NCI-H2227 (cell line): ENCODE measurements around the gene EFNA5.

Experiments
- DNase-seq: peaks from one replicate; lab custom pipeline; 2025; ENCODE audit not compliant: unreplicated experiment; lab: John Stamatoyannopoulos, UW

Gene EFNA5

DNA sequence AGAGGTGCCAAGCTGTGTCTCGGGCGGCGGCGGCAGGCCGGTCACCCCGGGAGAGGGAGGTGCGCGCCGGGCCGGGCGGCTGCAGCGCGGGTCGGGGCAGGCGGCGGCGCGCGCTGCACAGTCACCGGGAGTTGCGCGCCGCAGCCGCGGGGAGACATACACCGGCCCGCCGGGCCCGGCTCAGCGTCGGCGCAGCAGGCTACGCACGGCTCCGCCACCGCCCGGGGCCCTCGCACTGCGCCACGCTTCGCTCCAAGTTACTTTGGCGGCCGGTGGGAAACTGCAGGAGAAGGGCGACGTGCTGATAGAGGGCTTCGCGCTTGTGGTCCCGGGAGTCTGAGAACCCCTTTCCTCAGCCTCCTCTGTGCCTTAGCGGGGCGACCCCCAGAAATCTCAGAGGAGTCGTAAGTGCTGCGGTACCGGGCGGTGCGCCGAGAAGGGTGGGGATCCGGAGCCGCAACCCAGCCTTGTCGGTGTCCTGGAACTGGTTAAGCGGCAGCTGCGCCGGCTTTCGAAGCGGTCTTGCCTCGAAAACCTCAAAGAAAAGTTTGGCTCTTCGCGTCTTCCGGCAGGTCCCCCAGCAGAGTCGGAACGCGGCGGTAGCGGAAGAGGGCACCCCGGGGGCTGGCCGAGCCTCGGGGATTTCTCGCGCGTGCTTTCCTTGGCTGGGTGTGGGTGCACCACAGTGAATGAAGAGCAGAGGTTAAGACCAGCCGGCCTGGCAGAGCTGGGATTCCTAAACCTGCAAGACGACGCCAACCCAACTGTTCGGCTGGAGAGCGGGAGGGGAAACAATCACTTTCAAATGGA, at the start of gene EFNA5:
EFNA5 (minus strand) TSS at position 6 of the 810 bp plus-strand sequence.
- peak; percentile 60 for DNase-seq

DNA sequence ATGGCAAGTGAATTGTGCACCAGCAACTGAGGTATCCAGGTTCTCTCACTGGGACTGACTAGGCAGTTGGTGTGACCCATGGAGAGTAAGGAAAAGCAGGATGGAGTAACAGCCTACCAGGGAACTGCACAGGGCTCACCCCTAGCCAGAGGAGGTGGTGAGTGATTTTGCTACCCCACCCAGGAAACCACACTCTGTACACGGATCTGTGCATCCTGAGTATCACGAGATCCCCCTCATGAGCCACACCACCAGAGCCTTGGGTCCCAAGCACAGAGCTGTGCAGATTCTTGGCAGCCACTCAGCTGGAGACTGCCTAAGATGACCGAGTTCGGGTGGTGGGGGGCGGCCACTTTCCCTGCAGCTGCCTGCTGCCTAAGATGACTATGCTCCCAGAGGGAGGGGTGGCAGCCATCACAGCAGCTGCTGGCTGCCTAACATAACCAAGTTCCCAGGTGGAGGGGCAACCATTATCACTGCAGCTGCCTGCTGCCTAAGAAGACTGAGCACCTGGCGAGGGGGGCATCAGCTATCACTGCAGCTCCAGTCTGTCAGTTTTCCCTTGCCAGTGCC, 48.4 kb upstream of the EFNA5 start:
- DNase-seq: no peak

DNA sequence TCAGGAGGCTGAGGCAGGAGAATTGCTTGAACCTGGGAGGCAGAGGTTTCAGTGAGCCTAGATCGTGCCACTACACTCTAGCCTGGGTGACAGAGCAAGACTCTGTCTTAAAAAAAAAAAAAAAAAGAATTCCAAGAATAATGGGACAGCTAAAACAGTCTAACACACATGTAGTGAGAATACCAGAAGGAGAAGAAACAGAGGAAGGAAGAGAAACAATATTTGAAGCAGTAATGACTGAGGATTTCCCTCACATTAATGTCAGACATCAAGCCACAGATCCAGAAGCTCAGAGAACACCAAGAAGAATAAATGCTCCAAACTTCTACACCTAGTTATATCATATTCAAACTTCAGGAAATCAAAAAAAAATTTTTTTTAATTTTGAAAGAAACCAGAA, 47.1 kb upstream of the EFNA5 start:
- no peak for DNase-seq

DNA sequence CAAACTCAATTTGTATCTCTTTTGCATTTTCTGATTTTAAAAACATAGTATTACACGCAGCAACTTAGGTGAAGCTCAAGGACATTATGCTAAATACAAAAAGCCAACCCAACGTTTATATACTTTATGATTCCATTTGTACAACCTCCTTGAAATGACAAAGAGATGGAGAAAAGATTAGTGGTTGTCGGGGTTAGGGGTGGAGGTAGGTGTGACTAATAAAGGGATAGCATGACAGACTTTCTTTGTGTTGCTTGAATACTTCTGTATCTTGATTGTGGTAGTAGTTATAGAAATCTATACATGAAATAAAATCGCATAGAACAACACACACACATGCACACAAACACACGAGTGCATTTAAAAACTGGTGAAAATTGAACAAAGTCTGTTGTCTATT, 42.5 kb upstream of the EFNA5 start:
- DNase-seq: peak; percentile 4

GRCh38 chr5:107712359-107712870, 41.7 kb upstream of the EFNA5 start:
- DNase-seq: peak; percentile 20

GRCh38 chr5:107705402-107706014, 34.8 kb upstream of the EFNA5 start:
- no peak for DNase-seq

DNA sequence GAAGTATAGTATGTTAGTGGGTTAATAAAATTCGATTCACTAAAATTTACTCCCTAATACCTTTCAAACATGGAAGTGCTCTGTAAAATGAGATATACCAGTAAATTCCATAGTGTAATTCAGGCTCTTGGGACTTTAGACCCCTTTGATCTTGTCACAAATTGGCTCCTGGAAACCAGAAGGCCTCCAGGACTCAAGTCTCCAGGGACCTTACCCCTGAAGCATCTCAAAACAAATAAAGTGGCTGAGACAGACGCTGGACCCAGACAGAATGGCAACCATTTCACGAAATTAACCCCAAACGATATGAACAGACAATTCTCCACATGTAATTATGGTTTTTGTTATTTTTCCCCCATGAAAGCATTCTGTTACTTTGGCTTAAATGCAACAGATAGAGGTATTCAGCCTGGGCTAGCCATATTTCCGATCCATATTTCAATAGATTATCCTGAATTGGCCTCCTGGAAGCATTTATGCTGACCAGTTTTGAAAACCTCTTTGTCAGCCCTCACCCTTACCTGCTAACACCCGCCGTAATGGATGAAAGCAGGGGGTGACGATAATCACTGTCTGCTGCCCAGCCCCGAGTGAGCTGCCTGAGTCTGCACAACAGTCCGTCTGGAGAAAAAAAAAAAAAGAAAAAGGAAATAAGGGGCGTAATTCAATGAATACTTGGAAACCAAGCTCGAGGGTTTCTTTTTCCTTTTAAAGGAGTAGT, 34.1 kb upstream of the EFNA5 start:
- peak; percentile 41 for DNase-seq

- no peak for DNase-seq
Measured at GRCh38 chr5:107700481-107700880, 29.7 kb upstream of the EFNA5 start.

- DNase-seq: no peak
Measured at GRCh38 chr5:107699425-107699824, 28.7 kb upstream of the EFNA5 start.

DNA sequence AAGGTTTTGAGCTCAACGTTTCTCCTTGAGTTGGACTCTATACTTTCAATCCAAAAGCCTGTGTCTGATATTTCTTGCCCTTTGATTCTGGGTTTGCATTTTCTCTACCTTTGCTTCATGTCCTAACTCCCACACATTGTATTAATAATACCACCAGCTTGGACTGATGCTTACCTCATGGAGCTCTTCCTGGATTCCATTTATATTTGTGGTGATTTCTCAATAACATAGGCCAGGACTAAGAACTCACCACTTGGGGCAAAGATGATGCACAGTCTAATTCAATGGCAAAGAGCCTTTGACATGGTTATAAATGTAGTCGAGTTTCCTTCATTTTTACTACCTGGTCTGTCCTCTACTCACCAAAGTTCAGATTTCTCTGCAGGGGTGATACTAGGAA, 27.5 kb upstream of the EFNA5 start:
- no peak for DNase-seq

GRCh38 chr5:107696498-107696897, 25.8 kb upstream of the EFNA5 start:
- no peak for DNase-seq

GRCh38 chr5:107696080-107696479, 25.3 kb upstream of the EFNA5 start:
- DNase-seq: no peak

- no peak for DNase-seq
Measured at GRCh38 chr5:107687937-107688336, 17.2 kb upstream of the EFNA5 start.

GRCh38 chr5:107687404-107687803, 16.7 kb upstream of the EFNA5 start:
- DNase-seq: no peak

DNA sequence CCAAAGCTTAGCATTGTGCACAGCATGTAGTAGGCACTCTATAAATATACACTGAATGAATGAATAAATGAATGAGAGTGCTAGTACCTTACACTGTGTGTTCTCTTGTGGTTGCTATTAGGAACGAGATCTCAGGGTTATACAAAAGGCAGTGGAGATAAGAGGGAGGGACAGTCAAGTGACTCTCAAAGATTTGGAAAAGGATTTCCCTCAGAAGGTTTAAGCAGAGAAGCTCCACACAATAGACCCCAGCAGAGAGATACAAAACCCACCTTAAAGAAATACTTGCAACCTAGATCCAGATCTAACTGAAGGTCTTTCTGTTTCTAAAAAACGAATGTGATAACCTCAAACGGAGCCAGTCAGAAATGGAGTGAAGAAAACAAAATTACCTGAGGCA, 11.8 kb upstream of the EFNA5 start:
- no peak for DNase-seq

- DNase-seq: no peak
Measured at GRCh38 chr5:107680799-107681198, 10.1 kb upstream of the EFNA5 start.

GRCh38 chr5:107680099-107680498, 9.4 kb upstream of the EFNA5 start:
- no peak for DNase-seq

GRCh38 chr5:107676702-107677101, 6.0 kb upstream of the EFNA5 start:
- no peak for DNase-seq

GRCh38 chr5:107675201-107675600, 4.5 kb upstream of the EFNA5 start:
- DNase-seq: peak; percentile 32

- no peak for DNase-seq
Measured at GRCh38 chr5:107674655-107675054, 3.9 kb upstream of the EFNA5 start.

DNA sequence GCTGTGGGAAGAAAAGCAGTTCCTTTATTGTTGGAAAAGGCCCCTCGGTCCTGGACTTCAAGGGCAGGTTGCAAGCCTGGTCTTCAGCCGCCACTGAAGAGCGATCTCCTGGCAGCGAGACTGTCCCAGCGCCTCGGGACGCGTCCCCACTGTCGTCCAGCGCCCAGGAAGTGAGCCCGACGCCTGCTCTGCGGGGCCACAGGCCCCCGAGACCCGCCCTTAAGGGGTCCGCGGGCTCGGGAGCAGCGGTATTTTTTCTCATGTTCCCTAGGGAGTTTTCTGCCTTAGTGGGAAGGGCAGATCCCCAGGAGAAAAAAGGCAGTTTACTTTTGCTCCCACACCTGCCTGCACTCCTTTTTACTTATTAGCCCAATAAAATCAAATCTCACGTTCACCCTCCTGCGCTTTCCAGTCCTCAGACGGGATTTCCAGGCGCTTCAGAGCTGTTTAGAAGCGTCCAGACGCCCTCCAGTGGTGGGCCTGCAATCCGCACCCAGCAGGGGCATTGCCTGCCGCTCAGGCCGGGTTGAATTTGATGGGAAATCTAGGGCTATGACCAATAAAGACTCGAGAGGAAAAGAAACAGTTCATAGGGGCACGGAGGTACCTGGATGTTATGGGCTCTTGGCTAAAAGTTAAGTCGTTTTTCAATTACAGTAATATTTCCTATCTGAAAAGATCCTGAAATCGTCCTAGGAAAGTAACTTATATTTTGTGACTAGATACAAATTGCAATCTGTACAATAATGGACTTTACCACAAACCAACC, 2.8 kb upstream of the EFNA5 start:
- DNase-seq: peak; percentile 90
